ENCODE measurements around the gene CEP170B.
"Not testable (repeated sequence)": the region's sequence is repeated elsewhere in the genome, so short reads cannot be mapped to it uniquely, and the experiment has no call there.

The CEP170B gene

GRCh38 chr14:104844306-104845032 is 20.6 kb upstream of the CEP170B start:
- DNase-seq (ENCODE audit: low read depth in 2 of 2): no peak

DNA sequence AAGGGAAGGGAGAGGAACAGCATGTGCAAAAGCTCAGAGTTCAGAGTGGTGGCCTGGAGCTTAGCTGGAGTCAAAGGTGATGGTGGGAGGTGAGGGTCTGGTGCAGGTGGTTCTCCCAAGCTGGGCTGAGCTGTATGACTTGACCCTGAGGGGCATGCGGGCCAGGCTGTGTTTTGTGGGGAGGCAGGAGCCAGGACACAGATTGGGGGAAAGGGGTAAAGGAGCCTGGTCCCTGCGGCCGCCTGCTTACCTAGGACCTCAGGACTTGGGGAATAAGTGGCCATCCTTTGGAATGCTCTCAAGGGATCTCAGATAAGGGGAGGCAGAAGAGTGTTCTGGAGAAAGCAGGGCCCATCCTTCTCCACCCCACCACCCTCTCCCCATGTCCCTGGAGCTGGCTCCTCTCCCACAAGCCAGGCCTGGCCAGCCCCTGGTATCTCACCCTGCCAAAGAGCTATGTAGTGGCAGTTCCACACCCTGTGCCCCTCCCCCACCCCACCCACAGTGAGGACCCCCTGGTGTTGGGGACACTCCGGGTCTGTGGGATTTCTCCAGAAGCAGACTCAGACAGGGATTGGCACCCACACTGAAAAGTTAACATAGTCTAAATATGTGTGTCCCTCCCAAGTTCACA is 19.9 kb upstream of the CEP170B start:
- no peak for DNase-seq (ENCODE audit: low read depth in 2 of 2)

GRCh38 chr14:104845834-104846441 is 19.1 kb upstream of the CEP170B start:
- no peak for DNase-seq (ENCODE audit: low read depth in 2 of 2)

DNA sequence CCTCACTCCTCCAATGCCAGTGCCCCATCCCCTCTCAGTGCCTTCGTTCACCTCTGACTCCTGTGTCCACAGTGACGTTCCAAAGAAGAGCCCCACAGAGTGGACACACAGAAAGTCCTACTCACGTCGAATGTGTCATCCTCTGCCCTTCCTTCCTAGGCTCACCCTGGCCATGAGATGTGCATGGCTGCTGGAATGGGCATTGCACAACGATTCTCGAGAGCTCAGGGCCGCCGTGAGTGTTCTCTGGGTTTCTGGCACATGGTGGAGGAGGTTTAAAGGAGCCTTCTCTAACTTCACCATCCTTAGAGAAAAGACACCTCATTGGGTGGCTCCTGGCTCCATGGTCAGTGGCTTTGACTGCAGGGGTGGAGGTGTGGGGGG is 12.8 kb upstream of the CEP170B start:
- DNase-seq (ENCODE audit: low read depth in 2 of 2): no peak

GRCh38 chr14:104855532-104856090 is 9.5 kb upstream of the CEP170B start:
- no peak for DNase-seq (ENCODE audit: low read depth in 2 of 2)

- no peak for DNase-seq (ENCODE audit: low read depth in 2 of 2)
Observed at GRCh38 chr14:104856157-104856868, 8.8 kb upstream of the CEP170B start.

GRCh38 chr14:104856869-104857860 is 7.9 kb upstream of the CEP170B start:
- DNase-seq (ENCODE audit: low read depth in 2 of 2): no peak

- not testable (repeated sequence) for DNase-seq (ENCODE audit: low read depth in 2 of 2)
Observed at GRCh38 chr14:104857931-104858330, 7.1 kb upstream of the CEP170B start.

- DNase-seq (ENCODE audit: low read depth in 2 of 2): no peak
Observed at GRCh38 chr14:104858811-104859426, 6.1 kb upstream of the CEP170B start.

DNA sequence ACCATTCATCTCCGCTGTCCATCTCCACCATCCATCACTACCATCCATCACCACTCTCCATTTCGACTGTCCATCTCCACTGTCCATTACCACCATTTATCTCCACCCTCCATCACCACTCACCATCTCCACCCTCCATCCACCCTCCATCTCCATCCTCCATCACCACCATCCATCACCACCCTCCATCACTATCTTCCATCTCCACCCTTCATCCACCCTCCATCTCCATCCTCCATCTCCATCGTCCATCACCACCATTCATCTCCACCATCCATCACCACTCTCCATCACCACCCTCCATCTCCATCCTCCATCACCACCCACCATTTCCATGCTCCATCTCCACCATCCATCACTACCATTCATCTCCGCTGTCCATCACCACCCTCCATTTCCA is 5.2 kb upstream of the CEP170B start:
- DNase-seq (ENCODE audit: low read depth in 2 of 2): no peak

- DNase-seq (ENCODE audit: low read depth in 2 of 2): no peak
Observed at GRCh38 chr14:104860414-104860813, 4.7 kb upstream of the CEP170B start.

DNA sequence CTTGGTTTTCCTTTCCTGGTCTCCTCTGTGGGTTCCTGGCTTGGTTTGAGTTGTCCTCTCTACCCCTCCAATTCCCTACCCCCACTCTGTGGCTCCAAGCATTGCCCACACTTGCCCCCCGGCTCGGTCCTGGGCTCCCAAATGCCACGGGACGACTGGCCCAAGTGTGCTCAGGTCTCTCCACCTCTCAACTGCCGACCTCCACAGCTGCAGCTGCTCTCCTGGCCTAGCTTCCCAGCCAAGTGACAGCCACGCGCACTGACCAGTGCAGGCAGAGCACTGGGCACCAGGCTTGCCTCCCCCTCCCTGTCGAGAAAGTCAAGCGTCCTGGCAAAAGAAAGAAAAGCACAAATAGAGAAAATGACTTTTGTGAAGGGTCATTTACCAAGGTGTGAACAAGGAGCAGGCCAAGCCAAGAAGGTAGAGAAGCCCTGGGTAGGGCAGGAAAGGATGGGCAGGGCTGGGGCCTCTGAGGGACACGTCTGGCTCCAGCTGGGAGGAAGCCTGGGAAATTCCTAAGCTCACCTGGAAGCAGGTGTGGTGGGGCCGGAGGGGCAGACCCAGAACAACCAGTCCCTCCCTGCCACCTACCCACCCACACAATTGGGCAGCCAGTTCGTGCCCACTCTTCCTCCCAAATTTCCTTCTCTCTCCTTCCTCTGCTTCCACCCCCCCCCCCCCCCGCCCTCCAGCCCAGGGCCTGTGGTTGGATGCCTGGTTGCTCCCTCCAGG is 1.8 kb upstream of the CEP170B start:
- DNase-seq (ENCODE audit: low read depth in 2 of 2): no peak

- DNase-seq (ENCODE audit: low read depth in 2 of 2): no peak
Observed at GRCh38 chr14:104863923-104864266, 1.2 kb upstream of the CEP170B start.

DNA sequence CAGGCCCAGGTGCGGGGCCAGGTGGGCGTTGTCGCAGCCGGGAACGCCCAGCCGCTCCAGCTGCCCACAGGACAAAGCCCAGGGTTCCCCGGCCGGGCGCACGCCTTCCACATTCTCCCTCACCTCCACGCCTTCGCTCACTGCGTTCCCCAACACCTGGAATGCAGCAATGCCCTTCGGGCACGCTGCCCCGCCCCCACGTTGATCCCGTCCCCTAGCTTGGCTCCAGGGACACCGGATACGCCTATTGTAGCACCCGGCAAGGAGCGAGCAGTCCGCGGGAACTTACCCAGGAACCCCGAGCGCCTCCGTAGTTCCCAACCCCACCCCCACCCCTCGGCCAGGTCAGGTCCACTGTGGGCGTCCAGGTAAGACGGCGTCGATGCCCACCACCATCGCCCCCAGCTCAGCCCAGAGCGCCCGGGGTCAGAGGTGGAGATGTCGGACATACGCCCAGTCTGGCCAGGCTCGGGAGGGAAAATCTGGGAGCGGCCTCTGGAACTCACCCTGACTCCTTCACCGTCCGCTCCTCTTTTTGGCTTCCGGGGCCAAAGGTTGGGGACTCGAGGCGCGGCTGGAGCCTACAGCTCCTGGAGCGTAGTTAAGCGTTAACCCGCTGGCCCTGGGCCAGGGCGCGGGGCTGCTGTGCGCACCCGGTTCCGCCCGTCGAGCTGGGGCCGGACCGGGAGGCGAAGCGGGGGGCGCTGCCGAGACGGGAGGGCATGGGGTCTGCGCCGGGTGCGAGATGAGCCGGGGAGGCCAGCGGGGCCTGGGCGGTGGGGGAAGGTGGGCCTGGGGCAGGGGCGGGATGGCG is 594 bp upstream of the CEP170B start:
- DNase-seq (ENCODE audit: low read depth in 2 of 2): no peak

DNA sequence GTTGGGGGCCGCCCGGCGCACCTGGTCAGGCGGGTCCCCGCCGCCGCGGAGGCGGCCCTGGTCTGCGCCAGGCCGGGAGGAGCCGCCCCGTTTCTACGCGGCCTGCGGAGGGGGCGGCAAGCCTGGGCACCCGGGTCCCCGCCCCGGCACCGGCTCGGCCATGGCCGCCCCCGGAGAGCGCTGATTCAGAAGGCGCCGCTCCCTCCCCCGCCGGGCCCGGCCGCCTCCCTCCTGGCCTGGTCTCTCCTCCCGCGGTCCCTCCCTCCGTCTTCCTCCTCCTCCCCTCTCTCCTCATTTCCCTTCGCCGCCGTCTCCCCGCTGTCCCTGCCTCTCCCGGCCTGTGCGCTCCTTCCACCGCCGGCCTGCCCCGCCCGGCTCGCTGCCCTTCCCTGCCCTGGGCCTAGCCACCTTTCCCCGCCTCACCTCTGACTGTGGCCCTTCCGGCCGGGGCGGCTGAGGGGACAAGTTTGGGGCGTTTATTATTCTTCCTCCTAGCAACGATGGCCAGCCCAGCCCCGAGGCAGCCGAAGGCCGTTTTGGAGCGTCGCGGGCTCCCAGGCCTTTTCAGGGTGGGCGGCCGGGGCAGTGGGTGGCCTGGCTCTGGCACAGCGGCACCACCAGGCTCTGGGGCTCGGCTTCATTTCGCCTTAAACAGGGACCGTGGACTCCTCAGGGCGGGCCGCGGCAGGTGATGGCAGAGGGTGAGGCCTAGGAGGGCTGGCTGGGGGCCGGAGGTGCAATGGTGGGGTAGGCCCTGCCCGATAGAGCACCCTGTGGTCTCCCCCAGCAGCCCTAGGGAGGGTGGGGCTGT is 768 bp downstream of the CEP170B start:
- no peak for DNase-seq (ENCODE audit: low read depth in 2 of 2)

DNA sequence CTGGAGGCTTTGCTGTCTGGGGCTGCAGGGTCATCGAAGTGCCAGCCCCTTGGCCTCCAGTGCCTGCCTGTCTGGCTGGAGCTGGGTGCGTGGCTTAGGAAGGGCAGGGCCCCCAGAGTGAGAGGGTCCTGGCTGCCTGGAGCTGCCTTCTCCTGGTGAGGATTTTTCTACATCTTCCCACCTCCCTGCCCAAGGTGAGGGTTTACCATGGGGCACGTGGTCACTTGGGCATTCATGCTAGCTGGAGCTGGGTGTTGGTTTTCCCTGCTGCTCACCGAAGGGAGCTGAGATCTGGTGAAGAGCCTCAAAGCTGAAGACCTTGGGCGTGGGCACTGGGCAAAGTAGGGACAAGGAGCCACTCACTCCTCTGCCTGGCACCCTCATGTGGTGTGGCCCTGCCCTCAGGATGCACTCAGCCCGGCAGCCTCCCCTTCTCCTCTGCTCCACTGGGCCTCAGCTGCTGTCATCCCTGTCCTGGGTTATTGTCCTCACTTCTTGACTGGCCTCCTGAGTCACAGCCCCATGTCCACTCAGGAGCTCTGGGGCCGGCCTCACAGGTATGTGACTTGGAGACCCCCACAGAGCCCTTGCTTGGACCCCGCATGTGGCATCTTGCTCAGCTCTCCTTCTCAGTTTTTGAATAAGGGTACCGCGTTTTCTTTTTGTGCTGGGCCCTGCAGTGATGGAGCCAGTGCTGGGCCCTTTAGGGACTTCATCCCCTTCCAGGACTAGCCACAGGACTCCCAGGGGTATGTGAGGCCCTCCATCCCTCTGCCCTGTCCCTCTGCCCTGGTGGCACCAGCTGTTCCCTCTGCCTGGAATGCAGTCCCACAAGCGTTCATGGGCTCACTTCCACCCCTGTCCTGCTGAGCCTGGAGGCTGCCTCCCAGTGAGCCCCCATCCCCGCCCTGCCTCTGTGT is 1.6 kb downstream of the CEP170B start:
- no peak for DNase-seq (ENCODE audit: low read depth in 2 of 2)

DNA sequence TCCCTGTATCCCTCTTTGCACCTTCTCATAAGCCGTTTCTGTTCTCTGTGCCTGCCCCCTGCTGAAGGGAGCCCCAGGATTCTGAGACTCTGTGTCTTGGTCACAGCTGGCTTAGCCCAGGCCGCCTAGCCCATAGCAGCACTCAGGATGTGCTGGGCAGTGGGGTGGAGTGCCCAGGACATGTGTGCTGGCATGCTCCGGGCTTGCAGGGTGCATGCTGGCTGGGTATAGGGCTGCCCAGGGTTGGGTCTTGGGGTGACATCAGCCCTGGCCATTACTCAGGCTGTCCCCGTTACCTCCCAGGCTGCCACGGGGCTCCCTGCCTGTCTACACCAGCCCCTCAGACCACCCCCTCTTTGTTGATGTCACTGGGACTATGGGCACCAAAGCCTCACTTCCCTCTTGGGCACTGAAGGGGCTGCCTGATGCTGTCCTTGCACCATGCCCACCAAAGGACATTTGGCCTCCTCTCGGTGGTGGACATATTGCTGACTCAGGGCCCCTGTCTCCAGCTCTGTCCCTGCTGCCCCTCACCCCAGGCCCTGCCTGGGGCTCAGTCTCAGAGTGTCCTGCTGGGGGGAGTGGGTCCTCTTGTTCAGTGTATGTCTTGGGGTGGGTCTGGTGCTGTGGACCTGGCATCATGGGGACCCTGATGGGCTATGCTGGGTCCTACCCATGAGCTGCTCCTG is 2.4 kb downstream of the CEP170B start:
- no peak for DNase-seq (ENCODE audit: low read depth in 2 of 2)

All from stimulated activated CD8-positive, alpha-beta memory T cell treated with anti-CD3 and anti-CD28 coated beads, Interleukin-7, amount 100 ng/mL, for 1 hour (primary cell).